GM12872 (cell line): ENCODE measurements around the gene S100A10.

Experiments
- CTCF ChIP-seq: IDR thresholded peaks from 3 replicates; pipeline ENCODE4 v1.5.1; 2011; ENCODE audit warnings: low read depth, mild to moderate bottlenecking, low read length, moderate library complexity; ENCODE audit not compliant: insufficient read depth

Gene S100A10

DNA sequence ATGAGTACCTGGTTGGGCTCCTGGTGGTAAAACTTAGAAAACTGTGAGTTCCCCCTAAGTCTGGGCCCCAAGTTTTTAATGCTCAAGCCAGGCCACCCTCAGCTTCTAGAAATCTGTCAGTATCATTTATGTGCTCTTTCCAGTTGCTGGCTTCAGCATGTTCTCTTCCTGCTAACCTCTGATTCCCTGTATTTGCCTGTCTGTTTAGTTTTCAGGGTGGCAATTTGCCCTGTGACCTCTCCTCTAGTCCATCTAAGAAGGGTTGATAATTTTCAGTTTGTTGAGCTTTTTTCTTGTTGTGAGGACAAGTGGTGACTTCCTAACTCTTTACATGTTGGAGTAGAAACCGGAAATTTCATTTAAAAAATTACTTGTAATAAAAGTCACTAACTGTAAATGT, 16.0 kb upstream of the S100A10 start:
- TF ChIP-seq CTCF = no peak

DNA sequence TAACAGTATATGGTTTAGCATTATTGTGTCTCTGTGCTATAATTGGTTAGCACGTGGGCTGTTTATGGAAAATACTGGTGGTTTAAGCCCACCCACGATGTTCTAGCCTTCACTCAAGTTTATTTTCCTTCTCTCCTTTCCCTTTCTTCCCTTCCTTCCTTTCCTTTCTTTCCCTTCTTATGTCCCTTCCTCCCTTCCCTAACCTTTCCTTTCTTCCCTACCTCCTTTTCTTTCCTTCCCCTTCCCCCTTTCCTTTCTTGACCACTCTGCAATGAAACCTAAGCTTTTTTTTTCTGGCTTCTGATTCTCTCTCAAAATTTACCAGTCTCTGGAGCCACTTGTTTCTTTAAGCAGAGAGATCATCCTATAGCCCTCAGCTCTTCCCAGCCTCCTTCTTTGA, 13.4 kb upstream of the S100A10 start:
- TF ChIP-seq CTCF = no peak

- TF ChIP-seq CTCF = no peak
Observed at GRCh38 chr1:152005360-152005912, 11.8 kb upstream of the S100A10 start.

GRCh38 chr1:152003846-152004442, 10.3 kb upstream of the S100A10 start:
- TF ChIP-seq CTCF = peak; percentile 12; the same call in 1 of the 3 replicates

- no peak for TF ChIP-seq CTCF
Observed at GRCh38 chr1:152002960-152003359, 9.3 kb upstream of the S100A10 start.

DNA sequence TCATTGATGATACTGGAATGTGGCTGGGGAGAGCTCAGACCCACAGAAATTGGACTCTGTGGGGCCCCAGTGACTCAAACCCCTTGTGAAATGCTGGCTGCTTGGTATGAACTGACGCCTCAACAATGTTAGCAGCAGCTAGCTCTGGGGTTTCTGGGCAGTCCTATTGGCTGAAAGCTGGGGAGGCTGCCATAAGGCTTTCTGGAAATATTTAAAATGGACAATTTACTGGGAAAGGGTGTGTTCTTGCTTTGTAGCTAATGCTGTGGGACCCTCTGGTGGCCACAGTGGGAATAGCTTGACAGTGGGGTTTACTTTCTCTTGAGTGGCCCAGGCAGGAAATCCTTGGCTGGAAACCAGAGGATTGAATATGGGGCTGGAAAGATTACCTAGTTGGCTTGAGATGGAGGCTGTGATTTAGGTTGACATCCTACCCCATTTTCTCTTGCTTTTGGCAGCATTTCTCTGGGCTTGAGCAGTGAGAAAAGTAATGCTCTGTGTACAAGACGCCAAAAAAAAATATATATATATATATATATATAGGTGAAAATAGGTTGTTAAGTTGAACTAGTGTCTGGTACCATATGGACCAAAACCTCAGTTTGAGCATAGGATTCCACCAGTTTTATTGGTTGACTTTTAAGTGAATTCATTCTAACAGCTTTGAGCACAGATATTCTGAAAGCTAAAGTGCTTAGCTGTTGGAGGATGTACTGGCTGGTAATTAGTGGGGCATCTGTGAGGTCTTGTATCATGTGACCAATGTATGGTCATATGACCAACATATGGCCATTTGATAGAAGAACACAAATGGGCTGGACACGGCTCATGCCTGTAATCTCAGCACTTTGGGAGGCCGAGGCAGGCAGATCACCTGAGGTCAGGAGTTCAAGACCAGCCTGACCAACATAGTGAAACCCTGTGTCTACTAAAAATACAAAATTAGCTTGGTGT, 8.2 kb upstream of the S100A10 start:
- peak; percentile 95 for TF ChIP-seq CTCF

- TF ChIP-seq CTCF = no peak
Observed at GRCh38 chr1:152000964-152001630, 7.4 kb upstream of the S100A10 start.
